ENCODE data around the gene OR2S2.
A peak's percentile ranks its signal among the peaks of the same experiment; 100 is the strongest.

The OR2S2 gene

DNA sequence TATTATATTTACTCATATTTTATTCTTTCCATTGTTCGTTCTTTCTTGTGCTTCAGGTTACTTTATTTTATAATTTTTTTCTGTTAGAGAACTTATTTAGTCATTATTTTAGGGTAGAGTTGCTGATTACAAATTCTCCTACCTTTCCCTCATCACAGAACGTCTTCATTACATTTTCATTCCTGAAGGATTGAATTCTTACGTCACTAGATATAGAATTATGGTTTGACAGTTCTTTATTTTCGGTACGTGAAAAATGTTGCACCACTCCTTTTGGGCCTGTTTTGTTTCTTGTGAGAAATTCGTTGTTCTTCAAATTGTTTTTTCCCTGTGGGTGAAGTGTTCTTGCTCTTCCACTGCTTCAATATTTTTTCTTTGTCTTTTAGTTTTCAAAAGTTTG, 20.8 kb upstream of the OR2S2 start:
- peaks cover 8% of the 10 kb centered on the region for H3K36me3 Mint-ChIP-seq (ENCODE audit: low read depth)
- H3K4me3 Mint-ChIP-seq: no peak overlapping the region
- peaks cover 23% of the 10 kb centered on the region for H3K9me3 Mint-ChIP-seq
- DNase-seq: no peak
- H3K27me3 Mint-ChIP-seq: peaks cover 31% of the 10 kb centered on the region
- H3K27ac Mint-ChIP-seq: no peak overlapping the region
- H3K4me1 Mint-ChIP-seq: peaks cover 3% of the 10 kb centered on the region
- no peak for ATAC-seq

DNA sequence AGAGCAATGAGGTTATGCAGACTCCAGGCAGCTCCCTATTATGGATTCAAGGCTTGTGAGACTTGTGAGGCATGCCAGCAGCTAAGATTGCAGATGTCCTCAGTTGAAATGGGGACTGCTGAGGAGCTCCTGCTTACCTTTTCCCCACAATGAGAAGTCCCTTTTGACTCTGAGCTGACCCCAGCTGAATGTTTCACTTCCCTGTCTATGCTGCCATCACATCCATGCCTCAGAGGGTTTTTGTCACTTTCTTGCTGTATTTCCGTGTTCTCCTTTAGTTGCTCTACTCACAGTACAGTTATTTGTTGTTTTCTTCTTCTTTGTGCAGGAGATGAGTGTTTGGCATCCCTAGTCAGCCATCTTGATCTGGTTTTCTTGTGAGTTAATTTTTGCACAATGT, 18.8 kb upstream of the OR2S2 start:
- Mint-ChIP-seq H3K4me1 (peaks cover 7% of the 10 kb centered on the region), H3K9me3 (peaks cover 27% of the 10 kb centered on the region)

GRCh38 chr9:35974800-35975199, 16.8 kb upstream of the OR2S2 start:
- Mint-ChIP-seq H3K36me3 (ENCODE audit: low read depth) (peaks cover 8% of the 10 kb centered on the region), H3K4me1 (peaks cover 7% of the 10 kb centered on the region), H3K27me3 (peaks cover 46% of the 10 kb centered on the region), H3K4me3 (no peak overlapping the region), H3K27ac (no peak overlapping the region), H3K9me3 (peaks cover 27% of the 10 kb centered on the region)
- ATAC-seq: no peak
- no peak for DNase-seq

More for the DNA sequence above, 18.8 kb upstream of the OR2S2 start:
- peaks cover 43% of the 10 kb centered on the region for H3K27me3 Mint-ChIP-seq
- H3K36me3 Mint-ChIP-seq (ENCODE audit: low read depth): peaks cover 8% of the 10 kb centered on the region
- no peak overlapping the region for H3K27ac Mint-ChIP-seq
- no peak for DNase-seq
- ATAC-seq: no peak
- no peak overlapping the region for H3K4me3 Mint-ChIP-seq

DNA sequence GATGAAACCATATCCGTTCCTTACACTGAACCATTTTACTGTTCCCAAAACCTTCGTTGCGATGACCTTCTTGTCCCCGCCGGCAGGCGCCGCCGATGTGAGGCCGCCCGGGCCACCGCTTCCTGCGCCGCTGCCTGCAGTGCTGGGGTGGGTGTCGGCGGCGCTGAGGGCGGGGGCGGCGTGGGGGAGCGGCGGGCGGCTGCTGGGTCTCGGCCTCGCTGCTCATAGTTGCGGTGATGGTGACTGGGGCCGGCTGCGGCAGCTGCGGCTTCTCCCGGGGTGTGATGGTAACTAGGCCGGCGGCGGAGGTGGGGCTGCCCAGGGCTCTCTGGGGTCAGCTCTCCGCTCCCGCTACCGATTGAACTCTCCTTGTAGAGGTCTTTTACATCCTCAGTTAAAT, 14.1 kb upstream of the OR2S2 start:
- Mint-ChIP-seq H3K9me3 (peaks cover 27% of the 10 kb centered on the region), H3K4me3 (peak overlapping the region; percentile 19), H3K27me3 (peaks cover 37% of the 10 kb centered on the region), H3K4me1 (peaks cover 6% of the 10 kb centered on the region), H3K36me3 (ENCODE audit: low read depth) (peaks cover 8% of the 10 kb centered on the region), H3K27ac (no peak overlapping the region)
- DNase-seq (peak; percentile 23), ATAC-seq (no peak)

DNA sequence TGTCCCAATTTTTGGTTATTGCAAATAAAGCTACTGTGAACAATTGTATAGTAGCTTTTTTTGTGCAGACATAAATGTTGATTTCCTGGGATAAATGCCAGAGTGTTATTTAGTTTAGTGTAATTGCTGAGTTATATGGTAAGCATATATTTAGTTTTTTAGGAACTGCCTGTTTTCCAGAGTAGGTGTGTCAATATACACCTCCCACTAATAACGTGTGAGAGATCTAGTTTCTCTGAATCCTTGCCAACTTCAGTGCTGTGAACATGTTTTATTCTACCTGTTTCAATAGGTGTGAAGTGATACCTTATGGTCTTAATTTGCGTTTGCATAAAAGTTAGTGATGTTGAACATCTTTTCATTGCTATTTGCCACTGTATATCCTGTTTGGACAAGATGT, 9.1 kb upstream of the OR2S2 start:
- Mint-ChIP-seq H3K27me3 (peaks cover 18% of the 10 kb centered on the region), H3K9me3 (no peaks in the 10 kb centered on the region), H3K4me3 (no peak overlapping the region), H3K4me1 (no peaks in the 10 kb centered on the region), H3K36me3 (ENCODE audit: low read depth) (no peaks in the 10 kb centered on the region), H3K27ac (no peak overlapping the region)
- ATAC-seq: no peak
- DNase-seq: no peak

- no peaks in the 10 kb centered on the region for H3K36me3 Mint-ChIP-seq (ENCODE audit: low read depth)
- no peak overlapping the region for H3K4me3 Mint-ChIP-seq
- H3K4me1 Mint-ChIP-seq: no peaks in the 10 kb centered on the region
- H3K27ac Mint-ChIP-seq: no peak overlapping the region
- ATAC-seq: no peak
- H3K27me3 Mint-ChIP-seq: peaks cover 13% of the 10 kb centered on the region
- H3K9me3 Mint-ChIP-seq: no peaks in the 10 kb centered on the region
- no peak for DNase-seq
These were observed 8.5 kb upstream of the OR2S2 start for GRCh38 chr9:35966433-35966832.

GRCh38 chr9:35965011-35965410, 7.1 kb upstream of the OR2S2 start:
- H3K27me3 Mint-ChIP-seq: peaks cover 7% of the 10 kb centered on the region
- ATAC-seq: no peak
- H3K27ac Mint-ChIP-seq: no peak overlapping the region

GRCh38 chr9:35962126-35962906, 4.4 kb upstream of the OR2S2 start:
- DNase-seq: no peak
- no peak overlapping the region for H3K27ac Mint-ChIP-seq
- no peaks in the 10 kb centered on the region for H3K36me3 Mint-ChIP-seq (ENCODE audit: low read depth)
- no peak for ATAC-seq
- H3K4me1 Mint-ChIP-seq: no peaks in the 10 kb centered on the region
- H3K27me3 Mint-ChIP-seq: peaks cover 7% of the 10 kb centered on the region
- no peaks in the 10 kb centered on the region for H3K9me3 Mint-ChIP-seq
- H3K4me3 Mint-ChIP-seq: no peak overlapping the region

More at GRCh38 chr9:35965011-35965410, 7.1 kb upstream of the OR2S2 start:
- Mint-ChIP-seq H3K9me3 (no peaks in the 10 kb centered on the region), H3K36me3 (ENCODE audit: low read depth) (no peaks in the 10 kb centered on the region), H3K4me1 (no peaks in the 10 kb centered on the region), H3K4me3 (no peak overlapping the region)
- DNase-seq: no peak

GRCh38 chr9:35960039-35960655, 2.2 kb upstream of the OR2S2 start:
- Mint-ChIP-seq H3K4me3 (no peak overlapping the region), H3K4me1 (no peaks in the 10 kb centered on the region), H3K36me3 (ENCODE audit: low read depth) (no peaks in the 10 kb centered on the region), H3K9me3 (no peaks in the 10 kb centered on the region), H3K27me3 (peaks cover 4% of the 10 kb centered on the region), H3K27ac (no peak overlapping the region)
- DNase-seq (no peak), ATAC-seq (no peak)

DNA sequence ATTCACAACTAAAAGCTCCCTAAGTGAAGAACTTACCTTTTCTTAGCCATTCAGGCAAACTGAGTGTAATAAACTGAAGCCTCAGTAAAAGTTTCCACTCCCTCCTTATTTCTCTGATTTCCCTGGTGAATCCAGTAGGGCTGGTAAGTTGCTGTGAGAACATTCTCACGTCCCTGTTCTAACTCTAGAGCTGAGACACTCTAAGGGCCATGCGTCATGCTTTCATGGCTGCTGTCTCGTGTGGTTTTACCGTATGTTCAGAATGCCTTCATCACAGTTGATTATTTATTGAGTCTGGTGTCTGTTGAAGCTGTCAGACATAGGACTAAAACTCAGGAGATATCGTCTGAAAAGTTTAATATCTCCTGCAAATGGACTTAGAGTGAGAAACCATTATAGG, 1.3 kb downstream of the OR2S2 start:
- DNase-seq (no peak), ATAC-seq (no peak)
- H3K4me3 Mint-ChIP-seq: no peak overlapping the region
- no peaks in the 10 kb centered on the region for H3K9me3 Mint-ChIP-seq
- no peaks in the 10 kb centered on the region for H3K36me3 Mint-ChIP-seq (ENCODE audit: low read depth)
- no peak overlapping the region for H3K27ac Mint-ChIP-seq
- H3K27me3 Mint-ChIP-seq: peaks cover 12% of the 10 kb centered on the region
- H3K4me1 Mint-ChIP-seq: no peaks in the 10 kb centered on the region

- H3K4me1 Mint-ChIP-seq: no peaks in the 10 kb centered on the region
- H3K9me3 Mint-ChIP-seq: no peaks in the 10 kb centered on the region
- H3K4me3 Mint-ChIP-seq: no peak overlapping the region
- peak; percentile 38 for DNase-seq
- H3K27ac Mint-ChIP-seq: no peak overlapping the region
- no peaks in the 10 kb centered on the region for H3K36me3 Mint-ChIP-seq (ENCODE audit: low read depth)
- ATAC-seq: no peak
- peaks cover 11% of the 10 kb centered on the region for H3K27me3 Mint-ChIP-seq
These were observed 2.9 kb downstream of the OR2S2 start for GRCh38 chr9:35954942-35955546.

DNA sequence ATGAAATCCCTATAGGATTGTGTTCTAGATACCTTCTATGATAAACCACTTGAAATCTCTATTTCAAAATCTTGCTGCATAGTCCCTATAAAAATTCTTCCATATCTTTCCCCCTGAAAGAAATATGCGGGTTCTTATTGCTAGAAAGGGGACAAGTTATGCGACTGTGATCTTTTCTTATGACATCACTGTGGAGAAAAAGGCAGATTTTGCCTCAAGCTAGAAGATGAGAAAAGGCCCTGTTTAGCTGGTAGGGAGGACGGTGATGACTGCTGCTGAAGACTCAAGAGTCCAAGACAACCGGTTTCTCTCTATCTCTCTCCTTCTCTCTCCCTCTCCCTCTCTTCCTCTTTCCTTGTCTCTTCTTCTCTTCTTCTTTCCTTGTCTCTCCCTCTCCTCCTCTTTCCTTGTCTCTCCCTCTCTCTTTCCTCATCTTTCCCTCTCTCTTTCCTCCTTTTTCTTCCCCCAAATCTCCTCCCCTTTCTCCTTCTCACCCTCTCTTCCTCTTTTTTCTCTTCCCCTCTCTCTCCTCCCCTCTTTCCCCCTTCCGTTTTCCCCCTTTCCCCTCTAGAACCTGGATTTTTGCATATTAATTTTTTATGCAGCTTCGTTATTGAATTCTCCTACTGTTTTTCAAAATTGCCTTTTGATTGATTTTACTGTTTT, 5.3 kb downstream of the OR2S2 start:
- H3K9me3 Mint-ChIP-seq: no peaks in the 10 kb centered on the region
- H3K36me3 Mint-ChIP-seq (ENCODE audit: low read depth): no peaks in the 10 kb centered on the region
- H3K4me3 Mint-ChIP-seq: no peak overlapping the region
- ATAC-seq: no peak
- H3K27me3 Mint-ChIP-seq: peaks cover 10% of the 10 kb centered on the region
- DNase-seq: no peak
- H3K4me1 Mint-ChIP-seq: no peaks in the 10 kb centered on the region
- no peak overlapping the region for H3K27ac Mint-ChIP-seq

GRCh38 chr9:35951736-35952135, 6.2 kb downstream of the OR2S2 start:
- H3K4me1 Mint-ChIP-seq: no peaks in the 10 kb centered on the region
- ATAC-seq (no peak), DNase-seq (no peak)
- H3K36me3 Mint-ChIP-seq (ENCODE audit: low read depth): no peaks in the 10 kb centered on the region
- no peak overlapping the region for H3K4me3 Mint-ChIP-seq
- peaks cover 10% of the 10 kb centered on the region for H3K27me3 Mint-ChIP-seq
- no peak overlapping the region for H3K27ac Mint-ChIP-seq
- H3K9me3 Mint-ChIP-seq: no peaks in the 10 kb centered on the region

DNA sequence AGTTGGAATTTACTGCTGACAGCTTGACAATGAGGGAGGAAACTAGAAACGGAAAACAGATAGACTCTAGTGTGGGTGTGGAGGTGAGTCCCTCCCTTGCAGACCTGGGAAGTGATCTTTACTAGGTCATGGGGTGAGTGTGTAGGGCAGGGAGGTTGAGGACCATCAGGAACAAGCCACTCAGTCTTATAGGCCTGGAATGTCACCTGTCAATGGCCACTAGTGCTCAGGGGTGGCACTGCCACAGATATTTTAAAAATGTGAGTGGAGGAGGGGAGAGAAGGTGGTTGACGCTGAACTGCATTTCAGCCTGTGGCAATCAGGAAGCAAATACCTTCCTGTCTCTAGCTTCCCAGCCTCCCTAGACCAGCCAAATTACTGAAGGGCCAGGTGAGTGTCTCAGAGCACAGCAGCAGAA, 9.0 kb downstream of the OR2S2 start:
- H3K27me3 Mint-ChIP-seq: peaks cover 4% of the 10 kb centered on the region
- DNase-seq: no peak
- no peak overlapping the region for H3K27ac Mint-ChIP-seq
- H3K9me3 Mint-ChIP-seq: no peaks in the 10 kb centered on the region
- peaks cover 5% of the 10 kb centered on the region for H3K4me1 Mint-ChIP-seq
- no peaks in the 10 kb centered on the region for H3K36me3 Mint-ChIP-seq (ENCODE audit: low read depth)
- ATAC-seq: no peak
- H3K4me3 Mint-ChIP-seq: no peak overlapping the region

GRCh38 chr9:35948451-35948850, 9.5 kb downstream of the OR2S2 start:
- ATAC-seq: no peak
- no peak overlapping the region for H3K27ac Mint-ChIP-seq
- H3K4me1 Mint-ChIP-seq: peaks cover 5% of the 10 kb centered on the region

More at GRCh38 chr9:35948451-35948850, 9.5 kb downstream of the OR2S2 start:
- no peaks in the 10 kb centered on the region for H3K9me3 Mint-ChIP-seq
- no peaks in the 10 kb centered on the region for H3K36me3 Mint-ChIP-seq (ENCODE audit: low read depth)
- no peak for DNase-seq
- H3K27me3 Mint-ChIP-seq: peaks cover 4% of the 10 kb centered on the region
- no peak overlapping the region for H3K4me3 Mint-ChIP-seq

Data from activated naive CD8-positive, alpha-beta T cell treated with anti-CD3 and anti-CD28 coated beads, Interleukin-2, amount 50 U/mL, for 24 hours (primary cell).